GM12892 (cell line): ENCODE results near the gene CDH9.

ENCODE experiments used
- POLR2A ChIP-seq: IDR thresholded peaks from 2 replicates; pipeline ENCODE4 v1.6.1; 2011; ENCODE audit warnings: low read depth, low read length, control low read depth
- POLR2AphosphoS5 ChIP-seq: IDR thresholded peaks from 2 replicates; pipeline ENCODE4 v1.6.1; 2011; ENCODE audit warnings: low read depth, low read length, control low read depth

DNA sequence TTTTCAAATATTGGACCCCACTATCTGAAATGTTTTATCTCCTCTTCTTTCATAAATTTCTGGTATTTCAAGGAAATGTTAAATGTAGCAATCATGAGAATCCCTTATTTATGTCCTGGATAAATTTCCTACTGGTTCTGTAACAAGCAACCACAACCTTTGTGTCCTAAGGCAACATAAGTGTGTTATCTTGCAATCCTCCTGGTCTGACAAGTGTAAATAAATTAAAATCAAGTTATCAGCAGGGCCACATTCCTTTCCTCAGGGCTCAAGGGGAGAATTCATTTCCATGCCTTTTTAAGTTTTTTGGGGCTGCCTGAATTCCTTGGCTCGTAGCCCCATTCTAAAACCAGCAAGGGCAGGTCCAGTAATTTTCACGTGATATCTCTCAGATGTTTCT lies 83.2 kb downstream of the CDH9 start:
- TF ChIP-seq POLR2A (no peak), POLR2AphosphoS5 (no peak)
